ENCODE results near the gene SIL1.
"Not testable (repeated sequence)": the region's sequence is repeated elsewhere in the genome, so short reads cannot be mapped to it uniquely, and the experiment has no call there.

Gene SIL1

GRCh38 chr5:138926257-138926656, 271.9 kb downstream of the SIL1 start:
- H3K27me3 Mint-ChIP-seq (ENCODE audit: low read depth): no peaks in the 10 kb centered on the region
- H3K9me3 Mint-ChIP-seq: no peaks in the 10 kb centered on the region
- no peak overlapping the region for H3K4me3 Mint-ChIP-seq
- no peak for DNase-seq (ENCODE audit: low spot score)
- H3K27ac Mint-ChIP-seq: no peak overlapping the region
- H3K4me1 Mint-ChIP-seq (ENCODE audit: low read depth): peaks cover 1% of the 10 kb centered on the region
- H3K36me3 Mint-ChIP-seq (ENCODE audit: low read depth): peaks cover 8% of the 10 kb centered on the region

DNA sequence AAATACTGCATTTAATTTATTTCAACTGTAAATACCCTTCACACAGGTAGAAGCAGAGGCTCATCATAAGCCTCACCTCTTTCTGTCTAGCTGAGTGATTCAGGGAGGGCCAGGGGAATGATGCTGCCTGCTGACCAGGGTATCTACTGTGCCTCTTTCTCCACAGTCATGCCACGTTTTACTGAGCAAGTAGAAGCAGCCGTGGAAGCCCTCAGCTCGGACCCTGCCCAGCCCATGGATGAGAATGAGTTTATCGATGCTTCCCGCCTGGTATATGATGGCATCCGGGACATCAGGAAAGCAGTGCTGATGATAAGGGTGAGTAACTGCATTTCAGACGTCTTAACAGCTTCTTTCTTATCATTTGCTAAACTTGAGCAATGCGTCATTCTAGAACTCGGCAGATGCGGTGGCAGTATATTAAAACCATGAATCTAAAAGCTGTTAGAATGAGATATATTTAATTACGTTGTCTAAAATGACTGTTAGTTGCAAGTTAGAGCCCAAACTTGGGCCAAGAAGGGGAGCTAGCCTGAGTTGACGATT, 273.0 kb downstream of the SIL1 start:
- Mint-ChIP-seq H3K36me3 (ENCODE audit: low read depth) (peaks cover 3% of the 10 kb centered on the region), H3K4me1 (ENCODE audit: low read depth) (peaks cover 2% of the 10 kb centered on the region), H3K27ac (no peak overlapping the region), H3K9me3 (no peaks in the 10 kb centered on the region), H3K27me3 (ENCODE audit: low read depth) (no peaks in the 10 kb centered on the region), H3K4me3 (no peak overlapping the region)
- no peak for DNase-seq (ENCODE audit: low spot score)

GRCh38 chr5:138922494-138922893, 275.7 kb downstream of the SIL1 start:
- H3K9me3 Mint-ChIP-seq: no peaks in the 10 kb centered on the region
- peaks cover 2% of the 10 kb centered on the region for H3K4me1 Mint-ChIP-seq (ENCODE audit: low read depth)
- H3K36me3 Mint-ChIP-seq (ENCODE audit: low read depth): peaks cover 1% of the 10 kb centered on the region
- no peak overlapping the region for H3K4me3 Mint-ChIP-seq
- no peaks in the 10 kb centered on the region for H3K27me3 Mint-ChIP-seq (ENCODE audit: low read depth)
- H3K27ac Mint-ChIP-seq: no peak overlapping the region
- no peak for DNase-seq (ENCODE audit: low spot score)

GRCh38 chr5:138921362-138921761, 276.8 kb downstream of the SIL1 start:
- not testable (repeated sequence) for H3K9me3 Mint-ChIP-seq; H3K36me3 Mint-ChIP-seq (ENCODE audit: low read depth); H3K4me1 Mint-ChIP-seq (ENCODE audit: low read depth); H3K27ac Mint-ChIP-seq; H3K4me3 Mint-ChIP-seq; DNase-seq (ENCODE audit: low spot score); H3K27me3 Mint-ChIP-seq (ENCODE audit: low read depth)

DNA sequence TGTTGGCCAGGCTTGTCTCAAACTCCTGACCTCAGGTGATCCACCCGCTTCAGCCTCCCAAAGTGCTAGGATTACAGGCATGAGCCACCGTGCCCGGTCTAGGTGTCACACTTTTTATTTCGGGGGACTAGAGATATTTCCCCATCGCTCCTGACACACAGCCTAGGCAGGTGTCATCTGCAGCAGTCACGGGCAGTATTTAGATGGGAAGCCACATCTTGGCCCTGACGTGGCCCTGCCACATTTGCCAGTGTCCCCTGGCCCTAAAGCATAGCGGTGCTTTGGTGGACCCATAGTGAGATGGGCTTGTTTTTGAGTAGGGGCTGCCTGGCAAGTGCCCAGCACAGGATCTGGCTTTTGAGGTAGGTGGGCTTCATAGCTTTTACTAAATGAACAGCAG, 278.0 kb downstream of the SIL1 start:
- Mint-ChIP-seq H3K4me1 (ENCODE audit: low read depth) (peaks cover 2% of the 10 kb centered on the region), H3K36me3 (ENCODE audit: low read depth) (no peaks in the 10 kb centered on the region), H3K4me3 (no peak overlapping the region), H3K27ac (no peak overlapping the region), H3K9me3 (no peaks in the 10 kb centered on the region), H3K27me3 (ENCODE audit: low read depth) (no peaks in the 10 kb centered on the region)
- no peak for DNase-seq (ENCODE audit: low spot score)

DNA sequence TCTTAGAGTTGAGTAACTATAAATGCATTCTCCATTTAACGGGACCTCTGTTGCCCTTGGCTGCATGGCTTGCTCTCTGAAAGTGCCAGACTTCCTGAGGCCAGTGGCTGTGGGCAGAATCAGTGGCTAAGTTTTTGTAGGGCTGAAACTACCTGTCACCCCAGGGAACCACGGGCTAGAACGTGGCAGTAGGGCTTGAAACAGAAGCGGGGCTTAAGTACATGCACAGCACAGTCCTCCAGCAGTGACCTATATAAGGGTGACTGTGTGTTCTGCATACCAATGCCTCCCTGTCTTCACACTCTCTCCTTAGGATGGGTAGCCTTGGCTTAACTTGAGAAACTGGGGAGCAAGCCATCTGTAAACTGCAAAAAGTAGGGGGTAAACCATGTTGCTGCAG, 279.5 kb downstream of the SIL1 start:
- H3K4me1 Mint-ChIP-seq (ENCODE audit: low read depth): peaks cover 2% of the 10 kb centered on the region
- H3K4me3 Mint-ChIP-seq: no peak overlapping the region
- H3K9me3 Mint-ChIP-seq: no peaks in the 10 kb centered on the region
- no peak overlapping the region for H3K27ac Mint-ChIP-seq
- H3K27me3 Mint-ChIP-seq (ENCODE audit: low read depth): no peaks in the 10 kb centered on the region
- DNase-seq (ENCODE audit: low spot score): no peak
- no peaks in the 10 kb centered on the region for H3K36me3 Mint-ChIP-seq (ENCODE audit: low read depth)

DNA sequence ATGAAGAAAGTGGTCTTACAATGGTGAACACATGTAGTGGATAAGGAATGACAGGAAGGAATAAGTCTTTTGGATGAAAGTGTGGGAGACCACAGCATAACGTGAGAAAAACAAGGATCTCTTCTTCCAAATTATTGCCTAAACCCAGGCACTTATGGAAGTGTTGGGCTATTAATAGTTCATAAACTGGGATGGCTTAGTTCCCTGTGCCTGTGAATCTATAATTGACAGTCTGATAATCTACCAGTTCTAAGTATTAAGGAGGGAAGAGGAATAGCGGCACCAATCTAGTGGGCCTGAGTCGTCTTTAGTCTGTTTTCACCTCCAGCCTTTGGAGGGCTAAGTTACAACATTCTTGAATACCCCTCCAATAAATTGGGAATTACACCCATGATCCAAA, 283.8 kb downstream of the SIL1 start:
- peaks cover 5% of the 10 kb centered on the region for H3K9me3 Mint-ChIP-seq
- no peak for DNase-seq (ENCODE audit: low spot score)
- no peaks in the 10 kb centered on the region for H3K36me3 Mint-ChIP-seq (ENCODE audit: low read depth)
- H3K4me3 Mint-ChIP-seq: no peak overlapping the region
- no peaks in the 10 kb centered on the region for H3K27me3 Mint-ChIP-seq (ENCODE audit: low read depth)
- no peak overlapping the region for H3K27ac Mint-ChIP-seq
- peaks cover 5% of the 10 kb centered on the region for H3K4me1 Mint-ChIP-seq (ENCODE audit: low read depth)

GRCh38 chr5:138913773-138914172, 284.4 kb downstream of the SIL1 start:
- DNase-seq (ENCODE audit: low spot score): no peak
- peaks cover 5% of the 10 kb centered on the region for H3K9me3 Mint-ChIP-seq
- no peak overlapping the region for H3K27ac Mint-ChIP-seq
- H3K36me3 Mint-ChIP-seq (ENCODE audit: low read depth): peaks cover under 1% of the 10 kb centered on the region
- H3K4me3 Mint-ChIP-seq: no peak overlapping the region
- no peaks in the 10 kb centered on the region for H3K27me3 Mint-ChIP-seq (ENCODE audit: low read depth)
- peaks cover 5% of the 10 kb centered on the region for H3K4me1 Mint-ChIP-seq (ENCODE audit: low read depth)

DNA sequence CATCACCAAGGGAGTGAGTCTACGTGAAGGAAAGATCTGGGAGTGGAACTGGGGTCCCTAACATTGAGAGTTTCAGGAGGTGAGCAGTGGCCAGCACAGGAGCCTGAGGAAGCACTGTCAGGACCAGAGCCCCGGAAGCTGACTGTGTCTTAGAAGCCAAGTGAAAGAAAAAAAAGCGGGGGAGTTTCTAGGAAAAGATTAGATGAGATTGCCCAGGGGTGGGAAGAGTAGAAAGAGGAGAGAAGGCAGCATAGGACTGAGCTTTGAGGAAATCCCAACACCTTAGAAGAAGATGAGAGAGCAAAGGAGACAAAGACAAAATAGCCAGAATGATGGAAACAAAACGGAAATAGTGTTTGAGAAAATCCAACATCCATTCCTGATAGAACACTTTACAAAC, 286.1 kb downstream of the SIL1 start:
- Mint-ChIP-seq H3K9me3 (peaks cover 5% of the 10 kb centered on the region), H3K27ac (no peak overlapping the region)

GRCh38 chr5:138911441-138911840, 286.7 kb downstream of the SIL1 start:
- H3K4me1 Mint-ChIP-seq (ENCODE audit: low read depth): peaks cover 5% of the 10 kb centered on the region
- H3K27me3 Mint-ChIP-seq (ENCODE audit: low read depth): no peaks in the 10 kb centered on the region
- no peak for DNase-seq (ENCODE audit: low spot score)
- no peak overlapping the region for H3K4me3 Mint-ChIP-seq
- no peak overlapping the region for H3K27ac Mint-ChIP-seq
- peaks cover 5% of the 10 kb centered on the region for H3K36me3 Mint-ChIP-seq (ENCODE audit: low read depth)
- peaks cover 5% of the 10 kb centered on the region for H3K9me3 Mint-ChIP-seq

More for the DNA sequence above, 286.1 kb downstream of the SIL1 start:
- H3K27me3 Mint-ChIP-seq (ENCODE audit: low read depth): no peaks in the 10 kb centered on the region
- peaks cover 3% of the 10 kb centered on the region for H3K36me3 Mint-ChIP-seq (ENCODE audit: low read depth)
- no peak overlapping the region for H3K4me3 Mint-ChIP-seq
- peaks cover 5% of the 10 kb centered on the region for H3K4me1 Mint-ChIP-seq (ENCODE audit: low read depth)
- DNase-seq (ENCODE audit: low spot score): no peak

DNA sequence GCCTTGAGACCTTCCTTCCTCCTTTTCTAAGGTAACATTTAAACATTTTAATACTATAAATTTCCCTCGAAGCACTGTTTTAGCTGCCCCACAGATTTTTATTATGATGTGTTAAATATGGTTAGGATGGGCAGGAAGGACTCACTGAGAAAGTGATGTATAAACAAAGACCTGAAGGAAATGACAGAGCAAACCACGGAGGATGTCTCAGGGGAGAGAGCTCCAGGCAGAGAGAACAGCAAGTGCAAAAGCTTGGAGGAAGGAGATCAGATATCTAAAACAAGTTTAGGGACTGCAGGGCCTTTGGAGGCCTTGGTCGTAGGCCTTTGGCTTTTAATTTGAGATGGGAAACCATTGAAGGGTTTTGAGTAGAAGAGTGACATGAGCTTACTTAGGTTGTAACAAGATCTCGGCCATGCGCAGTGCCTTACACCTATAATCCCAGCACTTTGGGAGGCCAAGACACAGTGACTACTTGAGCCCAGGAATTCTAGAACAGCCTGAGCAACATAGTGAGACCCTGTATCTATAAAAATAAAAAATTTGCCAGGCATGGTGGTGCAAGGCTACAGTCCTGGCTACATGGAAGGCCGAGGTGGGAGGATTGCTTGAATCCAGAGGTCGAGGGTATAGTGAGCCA, 287.5 kb downstream of the SIL1 start:
- Mint-ChIP-seq H3K27ac (no peak overlapping the region), H3K4me1 (ENCODE audit: low read depth) (peaks cover 5% of the 10 kb centered on the region), H3K36me3 (ENCODE audit: low read depth) (peaks cover 5% of the 10 kb centered on the region), H3K4me3 (no peak overlapping the region), H3K9me3 (peaks cover 5% of the 10 kb centered on the region), H3K27me3 (ENCODE audit: low read depth) (no peaks in the 10 kb centered on the region)
- DNase-seq (ENCODE audit: low spot score): no peak

DNA sequence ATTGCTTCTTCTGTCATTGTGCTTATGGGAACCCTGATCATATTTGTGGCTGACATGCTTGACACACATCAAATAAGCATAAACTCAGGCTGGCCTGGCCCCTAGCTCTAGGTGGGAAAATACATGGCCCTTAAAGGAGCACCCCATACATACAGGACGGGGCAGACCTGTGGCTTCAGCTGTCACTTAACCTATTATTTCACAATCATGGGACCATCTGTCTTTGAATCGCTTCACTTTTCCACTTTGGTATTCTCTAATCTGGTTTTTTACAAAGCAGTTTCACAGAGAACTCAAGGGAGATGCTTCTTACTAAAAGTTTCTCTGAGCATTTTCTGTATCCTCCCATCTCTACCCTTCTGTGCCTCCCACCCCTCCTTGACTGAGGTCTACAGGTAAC, 288.4 kb downstream of the SIL1 start:
- Mint-ChIP-seq H3K9me3 (peaks cover 5% of the 10 kb centered on the region), H3K36me3 (ENCODE audit: low read depth) (peaks cover 5% of the 10 kb centered on the region), H3K4me3 (no peak overlapping the region), H3K27ac (no peak overlapping the region), H3K27me3 (ENCODE audit: low read depth) (no peaks in the 10 kb centered on the region), H3K4me1 (ENCODE audit: low read depth) (peaks cover 5% of the 10 kb centered on the region)
- no peak for DNase-seq (ENCODE audit: low spot score)

DNA sequence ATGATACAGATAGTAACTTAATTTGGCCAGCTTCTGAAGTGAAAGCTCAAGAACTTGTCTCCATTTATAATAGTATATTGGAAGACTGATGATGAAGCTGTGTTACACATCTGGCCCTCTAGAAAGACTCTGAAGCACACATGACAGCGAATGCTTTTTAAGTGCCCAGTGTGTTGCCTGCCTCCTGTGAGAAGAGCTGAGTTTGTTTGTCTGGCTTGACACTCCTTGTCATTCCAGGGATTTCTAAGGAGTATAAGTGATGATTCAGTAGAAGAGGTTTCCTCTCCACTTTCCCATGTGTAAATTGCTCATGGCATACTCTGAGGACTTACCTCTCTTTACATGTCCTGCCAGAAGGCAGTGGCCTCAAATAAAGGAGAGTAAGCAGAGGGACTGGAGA, 292.6 kb downstream of the SIL1 start:
- Mint-ChIP-seq H3K36me3 (ENCODE audit: low read depth) (peaks cover 7% of the 10 kb centered on the region), H3K9me3 (peaks cover 4% of the 10 kb centered on the region), H3K4me3 (no peak overlapping the region), H3K4me1 (ENCODE audit: low read depth) (peaks cover 8% of the 10 kb centered on the region), H3K27me3 (ENCODE audit: low read depth) (peaks cover 5% of the 10 kb centered on the region), H3K27ac (no peak overlapping the region)
- DNase-seq (ENCODE audit: low spot score): no peak

DNA sequence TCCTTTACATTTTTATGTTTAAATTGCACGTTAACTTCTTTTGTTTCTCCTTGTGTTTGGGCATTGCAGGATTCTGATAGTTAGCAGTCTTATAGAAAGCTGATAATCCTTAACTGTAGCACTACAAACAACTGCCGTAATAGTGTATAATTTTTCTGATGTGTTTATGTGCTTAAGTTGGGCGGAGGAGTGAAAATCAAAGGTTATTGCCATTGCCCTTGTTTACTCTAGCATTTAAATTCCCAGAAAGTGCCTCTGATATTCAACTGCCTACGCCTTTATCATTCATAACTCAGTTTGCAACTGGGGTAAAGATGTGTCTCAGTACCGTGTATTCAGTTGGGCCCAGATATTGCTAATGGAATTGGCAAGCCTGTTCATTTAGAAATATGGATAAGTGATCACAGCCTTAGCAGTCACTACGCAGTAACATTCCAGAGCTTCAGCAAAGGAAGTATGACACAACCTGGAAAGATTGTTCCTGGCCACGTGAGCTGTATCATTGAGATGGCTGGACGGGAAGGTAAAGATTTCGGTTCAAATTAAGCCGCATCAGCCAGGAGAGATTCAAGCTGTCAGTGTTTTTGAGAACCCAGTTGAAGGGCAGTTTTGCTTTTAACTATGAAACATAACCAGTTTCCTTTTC, 294.9 kb downstream of the SIL1 start:
- no peaks in the 10 kb centered on the region for H3K9me3 Mint-ChIP-seq
- DNase-seq (ENCODE audit: low spot score): no peak
- H3K4me1 Mint-ChIP-seq (ENCODE audit: low read depth): peaks cover 11% of the 10 kb centered on the region
- peaks cover 11% of the 10 kb centered on the region for H3K36me3 Mint-ChIP-seq (ENCODE audit: low read depth)
- H3K4me3 Mint-ChIP-seq: no peak overlapping the region
- H3K27ac Mint-ChIP-seq: no peak overlapping the region
- H3K27me3 Mint-ChIP-seq (ENCODE audit: low read depth): peaks cover 13% of the 10 kb centered on the region

Data from T-helper 2 cell treated with Interferon-gamma antibody and Interleukin-4, amounts not matched to agents 5 μg/mL and 100 μg/mL, for 36 hours (primary cell).